GM18870 (cell line): ENCODE data around the gene RAPGEF4.

Experiments
- ATAC-seq: cut with Tn5 transposase; IDR thresholded peaks from one replicate; pipeline ENCODE4 v1.9.1; 2021; ENCODE audit warnings: moderate library complexity; ENCODE audit not compliant: unreplicated experiment

The RAPGEF4 gene

DNA sequence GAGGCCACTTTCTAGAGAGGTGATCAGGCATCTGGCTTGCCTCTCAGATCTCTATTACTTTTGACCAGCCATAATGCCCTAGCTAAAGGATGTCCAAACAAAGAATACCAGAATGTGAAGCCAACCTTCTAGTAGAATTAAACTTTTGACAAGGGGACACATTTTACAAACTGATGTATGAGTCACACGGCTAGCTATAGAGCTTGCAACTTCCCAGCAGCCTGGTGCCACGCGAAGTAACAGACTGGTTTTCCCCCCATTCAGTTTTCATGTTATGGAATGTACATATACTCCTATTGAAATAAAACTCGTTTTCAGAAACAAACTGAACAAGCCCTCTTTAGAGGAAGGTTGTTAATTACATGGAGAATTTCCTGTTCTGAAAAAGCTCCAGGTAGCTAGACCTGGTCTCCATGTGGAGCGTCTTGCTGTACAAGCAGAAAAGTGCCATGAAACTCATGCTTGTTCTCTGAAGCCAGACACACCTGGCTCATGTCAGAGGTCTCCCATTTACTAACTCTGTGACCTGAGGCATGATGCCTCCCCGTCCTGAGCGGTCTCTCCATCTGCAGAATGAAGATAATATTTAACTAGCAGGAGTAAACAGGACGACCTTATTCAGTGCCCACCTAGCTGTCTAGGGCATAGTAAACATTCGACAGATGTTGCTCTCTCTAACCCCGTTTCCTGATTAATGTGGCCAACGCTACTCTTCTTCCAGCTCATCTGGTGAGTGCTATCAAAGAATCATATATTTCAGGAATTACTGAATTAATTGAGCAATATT lies 258.5 kb downstream of the RAPGEF4 start:
- ATAC-seq: no peak

DNA sequence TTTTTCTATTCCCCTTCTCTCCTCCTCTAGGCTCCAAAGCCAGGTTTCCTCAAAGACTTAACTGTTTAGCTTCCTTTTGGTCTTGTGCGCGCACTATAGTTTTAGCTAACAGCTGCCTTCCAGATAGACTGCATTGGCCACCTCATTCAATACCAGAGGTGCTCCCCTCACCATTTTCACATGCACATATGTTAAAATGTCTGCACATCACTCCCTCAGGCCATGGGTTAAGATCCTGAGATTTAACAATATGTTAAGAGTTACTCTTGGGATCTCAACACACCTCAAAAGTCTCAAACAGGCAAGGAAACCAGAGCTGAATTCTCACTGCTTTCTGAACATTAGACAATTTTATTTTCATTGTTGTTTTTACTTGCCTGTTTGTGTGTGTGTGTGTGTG lies 259.2 kb downstream of the RAPGEF4 start:
- ATAC-seq: no peak

DNA sequence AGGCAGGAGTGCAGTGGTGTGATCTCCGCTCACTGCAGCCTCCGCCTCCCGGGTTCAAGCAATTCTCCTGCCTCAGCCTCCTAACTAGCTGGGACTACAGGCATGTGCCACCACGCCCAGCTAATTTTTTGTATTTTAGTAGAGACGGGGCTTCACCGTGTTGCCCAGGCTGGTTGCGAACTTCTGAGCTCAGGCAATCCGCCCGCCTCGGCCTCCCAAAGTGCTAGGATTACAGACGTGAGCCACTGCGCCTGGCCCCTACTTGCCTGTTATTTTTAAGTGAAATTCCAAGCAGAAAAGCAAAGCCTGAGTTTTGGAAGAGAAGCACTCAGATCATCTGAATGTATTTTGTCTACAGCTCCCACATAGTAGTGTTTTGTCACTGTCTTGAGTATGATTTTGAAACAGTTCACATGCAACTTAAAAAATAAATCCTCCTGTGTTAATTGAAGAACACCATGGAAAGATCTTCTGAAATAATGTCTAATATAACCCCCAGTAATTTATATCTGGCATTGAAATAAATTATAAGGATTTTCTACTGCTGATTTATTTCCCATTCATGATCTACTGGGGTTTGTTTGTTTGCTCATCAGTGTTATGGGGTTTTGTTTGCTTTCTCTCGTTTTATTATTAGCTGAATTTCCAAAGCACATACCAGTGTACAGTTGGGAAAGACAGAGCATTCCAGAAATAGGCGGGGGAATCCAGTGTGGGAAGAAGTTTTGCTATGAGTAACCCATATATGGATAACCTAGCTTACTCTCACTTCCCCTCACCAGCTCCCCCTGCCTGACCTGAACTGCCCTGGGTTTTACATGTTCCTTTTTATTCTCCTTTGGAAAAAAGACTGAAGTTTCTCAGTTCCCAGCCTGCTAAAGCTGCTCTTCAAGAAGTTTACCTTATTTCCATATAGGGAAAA lies 259.9 kb downstream of the RAPGEF4 start:
- no peak for ATAC-seq

DNA sequence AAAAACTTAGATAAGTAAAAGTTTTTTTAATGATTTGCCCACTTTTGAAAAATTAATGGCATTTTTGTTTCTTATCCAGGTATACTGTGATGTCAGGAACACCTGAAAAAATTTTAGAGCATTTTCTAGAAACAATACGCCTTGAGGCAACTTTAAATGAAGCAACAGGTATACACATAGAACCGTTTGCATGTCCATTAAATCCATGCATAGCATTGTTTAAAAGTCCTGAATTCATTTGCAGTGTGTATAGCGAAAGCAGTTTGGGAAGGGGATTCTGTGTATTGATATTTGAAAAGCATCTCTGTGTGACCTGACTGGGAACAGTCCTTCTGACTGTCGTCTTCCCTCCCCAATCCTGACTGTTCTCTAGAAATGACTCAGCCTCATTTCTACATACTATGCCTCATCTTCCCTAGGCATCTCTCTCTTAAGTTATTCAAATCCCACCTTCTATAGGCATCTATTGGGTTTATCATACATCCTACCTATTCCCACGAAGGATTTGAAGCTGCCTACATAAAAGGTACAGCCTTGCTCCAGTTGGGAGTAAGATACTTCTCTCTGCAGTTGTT lies 260.8 kb downstream of the RAPGEF4 start:
- ATAC-seq: no peak

DNA sequence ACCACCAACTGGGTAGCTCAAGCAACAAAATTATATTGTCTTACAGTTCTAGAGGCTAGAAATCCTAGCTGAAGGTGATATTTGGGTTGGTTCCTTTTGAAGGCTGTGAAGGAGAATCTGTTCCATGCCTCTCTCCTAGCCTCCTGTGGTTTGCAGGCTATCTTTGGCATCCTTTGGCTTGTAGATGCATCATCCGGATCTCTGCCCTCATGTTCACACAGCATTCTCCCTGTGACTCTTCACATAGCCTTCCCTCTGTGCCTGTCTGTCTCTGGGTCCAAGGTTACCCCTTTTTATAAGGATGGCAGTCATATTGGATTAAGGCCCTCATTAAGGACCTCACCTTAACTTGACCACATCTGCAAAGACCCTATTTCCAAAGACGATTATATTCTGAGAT lies 261.4 kb downstream of the RAPGEF4 start:
- no peak for ATAC-seq

DNA sequence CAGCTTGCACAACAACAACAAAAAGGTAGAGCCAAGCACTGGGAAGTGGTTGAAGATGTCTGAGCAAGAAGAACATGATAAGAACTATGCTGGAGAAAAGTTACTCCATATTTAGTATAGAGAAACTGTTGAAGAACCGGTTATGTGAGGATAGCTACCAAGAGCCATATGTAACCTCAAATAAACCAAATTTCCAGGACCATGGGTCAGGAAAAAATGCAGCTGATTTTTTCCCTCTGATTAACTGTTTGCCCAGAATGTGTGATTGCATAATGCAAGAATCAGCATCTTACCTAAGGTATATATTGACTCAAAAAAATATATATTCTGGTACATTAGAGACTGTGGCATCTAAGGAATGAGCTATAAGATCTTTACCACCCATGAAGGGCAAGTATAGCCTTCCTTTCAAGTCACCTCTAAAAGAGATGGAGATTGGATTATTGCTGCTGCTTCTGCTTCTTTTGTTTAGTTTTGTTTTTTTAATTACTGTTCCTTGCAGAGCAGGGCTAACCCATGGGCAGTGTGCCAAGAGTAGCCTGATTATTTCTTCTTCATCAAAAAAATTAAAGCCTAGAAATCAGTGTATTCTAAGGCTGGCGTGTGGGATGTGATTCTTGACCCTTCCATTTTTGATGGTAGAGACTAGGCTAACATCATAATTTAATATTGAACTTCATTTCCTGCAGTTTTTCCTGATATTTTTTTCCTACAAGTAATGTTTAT lies 263.1 kb downstream of the RAPGEF4 start:
- ATAC-seq: no peak

DNA sequence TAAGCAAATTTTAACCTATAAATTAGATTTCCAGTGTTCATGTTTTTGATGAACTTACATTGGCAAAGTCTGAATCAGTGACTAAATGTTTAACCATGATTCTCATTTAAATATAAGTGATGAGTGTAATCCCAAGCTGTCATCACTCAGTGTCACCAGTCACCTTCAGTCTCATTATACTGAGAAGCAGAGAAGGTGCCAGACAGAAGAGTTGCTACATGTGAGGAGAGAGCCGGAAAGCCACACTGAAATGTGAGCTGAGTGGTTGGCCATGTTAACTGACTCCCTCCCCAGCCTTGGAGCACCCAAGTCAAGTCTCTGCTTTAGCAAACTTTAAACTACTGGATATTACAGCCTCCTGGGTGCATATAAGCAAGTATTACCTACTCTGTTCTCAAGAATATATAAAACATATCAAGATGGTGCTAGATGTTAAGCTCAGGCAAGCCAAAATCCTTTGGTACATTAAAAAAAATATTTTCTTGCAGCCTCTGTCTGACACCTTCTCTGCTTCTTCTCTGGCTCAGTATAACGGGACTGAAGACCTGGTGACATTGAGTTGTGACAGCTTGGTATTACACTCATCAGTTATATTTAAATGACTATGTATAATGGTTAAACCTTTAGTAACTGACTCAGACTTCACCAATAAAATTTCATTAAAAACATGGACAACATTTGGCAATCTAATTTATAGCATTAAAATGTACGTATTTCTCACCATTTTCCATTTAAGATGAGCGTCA lies 264.2 kb downstream of the RAPGEF4 start:
- ATAC-seq: no peak

DNA sequence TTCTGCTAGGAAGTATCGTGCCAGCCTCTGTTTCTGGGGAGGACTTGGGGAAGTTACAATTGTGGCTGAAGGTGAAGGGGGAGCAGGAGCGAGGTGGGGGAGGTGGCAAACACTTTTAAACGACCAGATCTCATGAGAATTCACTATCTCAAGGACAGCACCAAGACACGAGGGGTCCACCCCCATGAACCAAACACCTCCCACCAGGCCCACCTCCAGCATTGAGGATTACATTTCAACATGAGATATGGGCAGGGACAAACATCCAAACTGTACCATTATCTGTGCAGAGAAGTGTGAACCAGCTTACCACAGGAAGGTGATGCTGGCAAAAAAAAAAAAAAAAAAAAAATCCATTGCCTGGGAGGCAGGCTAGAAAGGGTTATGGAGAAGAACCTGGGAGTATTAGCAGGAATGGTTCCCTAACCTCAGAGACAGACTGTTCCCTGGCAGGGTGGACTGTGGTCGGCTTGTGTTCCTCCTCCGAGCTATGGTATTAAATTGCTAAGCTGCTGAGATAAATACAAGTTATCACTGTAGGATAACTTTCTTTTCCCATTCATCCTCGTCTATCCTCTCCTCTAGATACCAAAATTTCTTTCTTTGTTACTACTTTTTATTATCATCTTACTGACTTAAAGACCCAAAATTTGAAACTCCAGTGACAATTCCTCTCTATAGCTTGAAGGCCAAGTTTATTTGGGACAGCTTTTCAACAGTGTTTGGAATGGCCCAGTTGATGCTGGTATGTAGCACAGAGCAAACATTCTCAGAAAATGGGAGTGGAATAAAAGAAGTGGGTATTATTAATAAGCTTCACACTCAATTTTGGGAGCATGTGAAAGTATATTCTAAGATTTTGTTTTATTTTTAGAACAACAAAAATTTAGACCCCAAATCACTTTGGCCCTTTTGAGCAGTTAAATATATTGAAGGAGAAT lies 266.3 kb downstream of the RAPGEF4 start:
- no peak for ATAC-seq

DNA sequence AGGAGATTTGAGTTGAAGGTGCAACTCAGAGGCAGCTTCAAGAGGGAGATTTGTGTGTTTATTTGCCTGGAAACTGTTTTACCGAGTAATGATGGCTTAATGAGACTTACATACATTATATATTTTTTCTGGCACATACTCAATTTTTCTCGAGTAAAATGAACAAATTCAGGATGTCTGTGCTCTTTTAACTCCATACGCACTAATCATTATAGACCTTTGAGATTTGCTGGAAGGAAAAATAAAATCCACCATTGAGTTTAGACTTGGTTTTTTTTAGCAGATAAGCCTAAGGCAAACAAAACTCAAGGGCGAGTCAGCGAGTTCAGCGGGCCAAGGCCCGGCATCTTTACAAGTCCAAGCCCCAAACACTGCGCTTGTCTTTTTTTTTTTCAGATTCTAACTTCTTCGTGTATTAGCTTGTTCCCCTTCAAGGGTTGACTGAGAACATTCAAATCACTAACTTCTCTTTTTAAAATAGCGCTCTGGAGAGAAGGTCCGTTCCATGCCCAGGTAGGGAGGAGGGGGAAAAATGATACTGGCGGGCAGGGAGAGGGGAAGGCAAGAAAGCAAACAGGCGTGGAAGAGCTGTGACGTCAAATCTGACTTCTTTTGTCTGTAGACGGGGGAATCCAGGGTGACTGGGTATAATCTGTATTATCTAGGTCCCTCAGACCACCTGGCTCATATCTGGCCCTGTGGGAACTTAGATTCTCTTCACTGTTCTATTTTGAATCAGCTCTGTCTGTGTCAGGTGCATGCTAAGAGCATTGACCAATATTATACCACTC lies 267.3 kb downstream of the RAPGEF4 start:
- ATAC-seq: no peak

DNA sequence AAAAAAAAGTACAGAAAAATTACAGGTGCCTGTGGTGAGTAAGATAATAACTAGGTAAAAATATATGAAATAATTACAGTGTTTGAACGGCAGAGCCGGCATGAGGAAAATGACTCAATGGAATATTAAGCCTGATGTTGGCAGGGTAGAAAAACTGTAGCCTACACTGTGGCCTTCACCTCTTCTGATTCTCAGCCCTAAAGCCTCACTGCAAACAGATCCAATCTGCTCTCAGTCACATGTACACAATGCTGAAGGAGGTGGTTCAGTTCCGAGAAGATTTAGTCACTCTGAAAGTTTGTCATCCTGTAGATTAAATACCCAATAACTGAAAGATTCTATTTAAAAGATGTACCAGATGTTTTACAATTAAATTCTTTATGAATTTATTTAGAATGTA lies 273.1 kb downstream of the RAPGEF4 start:
- no peak for ATAC-seq

DNA sequence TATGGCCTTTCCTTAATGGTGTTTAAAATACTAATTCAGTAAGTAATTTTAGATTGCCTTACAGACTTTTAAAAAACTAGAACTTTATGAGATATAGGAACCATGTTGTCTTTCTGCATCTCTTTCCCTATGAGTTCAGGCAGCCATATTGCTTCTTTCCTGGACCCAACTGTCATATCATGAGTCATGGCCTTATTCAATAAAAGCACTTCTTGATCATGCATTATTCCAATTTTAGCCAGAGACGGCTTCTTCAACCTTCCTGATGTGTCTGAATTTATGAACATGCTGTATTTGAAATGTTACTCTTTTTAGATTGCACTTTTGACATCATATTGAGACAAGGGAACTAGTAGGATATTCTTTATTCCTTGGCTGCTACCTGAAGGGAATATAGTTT lies 274.6 kb downstream of the RAPGEF4 start:
- ATAC-seq: no peak

DNA sequence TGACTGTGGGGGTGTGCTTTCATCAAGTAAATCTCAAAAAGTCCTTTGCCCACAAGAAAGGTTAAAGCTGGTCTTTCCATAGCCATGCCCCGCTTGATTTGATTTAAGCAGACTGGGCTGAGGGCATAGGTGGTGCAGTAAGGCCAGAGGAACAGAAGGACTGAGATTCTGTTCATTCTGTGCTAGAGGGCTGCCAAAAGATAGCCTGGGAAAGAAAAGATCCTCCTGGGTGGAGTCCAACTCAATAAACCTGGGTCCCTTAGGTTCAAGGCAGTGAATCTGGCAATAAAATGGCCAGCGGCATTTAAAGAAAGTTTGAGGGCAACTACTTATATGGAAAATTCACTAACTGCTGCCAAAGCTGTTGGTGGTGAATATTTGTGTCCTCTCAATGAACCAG lies 280.8 kb downstream of the RAPGEF4 start:
- no peak for ATAC-seq

DNA sequence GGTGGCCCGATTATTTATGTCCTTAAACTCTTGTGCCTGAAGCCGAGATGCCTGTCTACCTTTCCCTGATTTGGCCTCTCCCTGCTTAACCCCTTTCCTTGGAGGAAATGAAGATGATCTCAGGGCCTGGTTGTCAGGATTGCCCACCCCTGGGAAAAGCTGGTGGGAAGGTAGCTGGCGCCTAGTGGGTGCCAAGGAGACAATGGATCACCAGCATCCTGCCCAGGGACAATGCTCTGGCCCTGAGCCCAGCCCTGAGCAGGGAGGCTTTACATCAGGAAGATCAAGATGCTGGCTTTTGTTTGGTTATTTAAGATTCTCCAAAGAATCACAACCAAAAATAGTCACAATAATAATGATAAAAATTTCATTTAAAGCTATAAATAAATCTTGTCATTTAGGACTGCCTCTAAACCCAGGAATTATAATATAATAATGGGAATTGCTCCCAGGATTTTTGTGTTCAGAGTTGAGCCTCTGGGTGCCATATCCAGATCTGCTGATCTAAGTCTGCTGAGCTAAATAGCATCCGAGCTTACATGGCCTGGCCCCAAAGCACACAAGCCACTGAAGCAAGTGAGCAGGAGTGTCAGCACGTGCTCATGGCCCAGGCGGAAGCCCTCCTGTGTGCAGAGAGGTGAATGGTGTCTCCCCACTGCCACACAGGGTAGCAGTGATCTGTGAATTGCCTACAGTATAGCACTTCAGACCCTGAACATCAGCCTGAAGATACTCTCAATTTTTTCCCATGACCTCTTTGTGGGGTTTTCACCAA lies 282.2 kb downstream of the RAPGEF4 start:
- no peak for ATAC-seq

DNA sequence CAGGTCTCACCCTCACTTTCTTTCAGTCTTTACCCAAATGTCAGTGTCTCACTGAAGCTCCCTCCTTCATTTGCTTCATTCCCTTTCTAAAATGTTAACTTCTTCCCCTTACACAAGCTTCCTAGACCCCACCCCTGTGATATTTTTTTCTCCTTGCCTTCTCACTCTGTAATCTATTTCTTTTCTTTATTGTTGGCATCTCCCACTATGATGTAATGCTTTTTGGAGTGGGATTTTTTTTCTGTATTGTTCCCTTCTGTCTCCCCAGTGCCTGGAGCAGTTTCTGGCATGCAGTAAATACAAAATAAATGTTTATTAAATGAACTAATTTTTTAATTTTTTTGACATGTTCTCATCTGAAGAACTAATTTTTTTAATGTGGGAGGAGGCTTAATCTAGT lies 284.1 kb downstream of the RAPGEF4 start:
- no peak for ATAC-seq

DNA sequence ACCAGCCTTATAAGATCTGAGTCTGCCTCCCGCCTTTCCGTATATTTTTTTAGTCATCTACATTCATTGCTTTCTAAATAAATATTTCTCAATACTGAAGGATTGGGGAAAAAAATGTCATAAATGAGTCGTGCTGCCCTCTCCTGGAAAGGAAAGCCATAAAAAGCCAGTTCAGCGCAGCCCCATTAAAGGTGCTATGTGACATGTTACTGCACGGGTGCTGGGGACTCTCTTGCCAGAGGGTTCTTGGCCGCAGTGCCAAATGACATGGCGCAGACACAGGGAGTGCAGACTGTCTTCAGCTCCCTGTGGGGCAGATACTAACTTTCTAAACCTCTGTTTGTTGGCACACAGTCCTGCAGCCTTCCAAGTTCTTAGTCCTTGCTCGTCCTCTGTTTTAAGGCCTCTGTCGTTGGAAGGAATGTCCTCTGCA lies 286.3 kb downstream of the RAPGEF4 start:
- ATAC-seq: no peak

DNA sequence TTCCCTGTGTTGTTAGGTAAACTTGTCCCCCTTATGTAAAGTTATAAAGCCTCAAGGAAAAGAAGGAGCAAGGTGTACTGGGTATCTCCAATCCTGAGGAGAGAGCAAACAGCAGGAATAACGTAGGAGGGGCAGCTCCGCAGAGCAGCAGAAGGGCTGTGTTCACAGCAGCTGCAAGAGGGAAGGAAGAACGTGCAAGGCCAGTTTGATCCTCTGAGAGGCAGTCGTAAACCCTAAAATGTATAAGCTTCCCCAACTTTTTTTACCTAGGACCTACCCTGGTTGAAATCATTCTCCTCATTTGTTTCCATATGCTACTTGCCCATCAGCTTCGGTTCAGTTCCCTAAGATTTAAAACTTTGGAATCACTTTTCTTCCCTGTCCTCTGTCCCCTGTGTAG lies 288.1 kb downstream of the RAPGEF4 start:
- no peak for ATAC-seq

DNA sequence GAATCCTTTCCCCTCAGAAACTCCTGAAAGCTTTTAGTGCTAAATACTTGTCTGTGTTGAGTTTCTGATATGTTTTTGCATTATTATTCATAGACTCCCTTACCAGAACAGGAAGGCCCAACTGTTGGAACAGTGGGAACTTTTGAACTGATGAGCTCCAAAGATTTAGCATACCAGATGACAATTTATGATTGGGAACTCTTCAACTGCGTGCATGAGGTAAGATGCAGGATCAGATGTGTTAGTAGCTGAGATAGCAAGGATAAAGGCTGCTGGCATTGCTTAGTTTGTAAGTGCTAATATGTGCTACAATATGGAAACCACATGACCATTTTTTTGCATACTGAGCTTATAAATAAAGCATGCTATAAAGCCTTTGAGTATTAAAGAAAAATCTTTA lies 290.8 kb downstream of the RAPGEF4 start:
- no peak for ATAC-seq
